Omental fat pad (tissue), 4 donors: ENCODE results near the gene SYNPO. TPM values are rescaled to one million over a fixed set of nuclear protein-coding genes. Genes with fewer than 3 reads are reported as not detected.

Experiments used
- ATAC-seq: fragments of 150-250 bp; one replicate; pipeline ENCODE4 v1.9.1; 2016; ENCODE audit warnings: mild to moderate bottlenecking, moderate library complexity; ENCODE audit not compliant: low FRiP score
- DNase-seq: peaks from one replicate; pipeline ENCODE4 v3.0.0-alpha.2; 2019; ENCODE audit warnings: low spot score
- total RNA-seq, 4 donors: library from RNA; depleted of rRNA; stranded (reverse); fragments of >200 nt; gene quantifications; one replicate each; pipeline ENCODE4 v1.1.0, GENCODE V29; 2016
- TF ChIP-seq, protein P1 (sequence below), 3 donors: fragments of 450-650 bp; IDR thresholded peaks; one replicate each; pipeline ENCODE4 v1.5.1; 2016 to 2017; ENCODE audit warnings: antibody characterized with exemption in 3 of 3, mild to moderate bottlenecking in 3 of 3, moderate library complexity in 2 of 3

The SYNPO gene
- total RNA-seq, 4 donors from 2014 or later = 12.2 to 43.6 (median 26.1) TPM

DNA sequence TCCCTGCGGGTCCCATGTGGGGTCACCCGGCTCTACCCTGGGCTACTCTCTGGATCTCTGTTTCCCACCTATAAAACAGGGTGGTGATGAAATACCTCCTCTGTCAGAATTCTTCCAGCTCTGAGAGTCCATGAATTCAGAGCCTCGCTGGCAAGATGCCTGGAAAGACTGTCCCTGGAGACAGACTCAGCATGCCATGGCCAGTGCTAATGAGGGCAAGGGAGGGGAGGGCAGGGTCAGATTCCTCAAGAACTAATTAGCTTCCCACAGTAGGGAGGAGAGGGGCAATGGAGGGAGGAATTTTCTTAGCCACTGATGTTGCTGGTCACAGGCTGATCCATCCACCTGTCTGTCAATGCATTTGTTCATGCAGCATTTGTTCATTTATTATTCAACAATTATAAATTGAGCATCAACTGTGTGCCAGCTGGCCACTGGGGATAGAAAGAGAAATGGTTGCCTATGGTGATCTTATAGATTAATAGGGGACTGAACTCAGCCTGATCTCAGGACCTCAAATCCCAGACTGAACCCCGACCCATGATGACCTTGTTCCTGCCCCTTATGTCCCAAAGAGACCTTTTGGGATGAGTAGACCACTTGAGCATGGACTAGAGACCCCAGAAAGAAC lies 4.7 kb downstream of the SYNPO start:
- TF ChIP-seq, protein P1, sequence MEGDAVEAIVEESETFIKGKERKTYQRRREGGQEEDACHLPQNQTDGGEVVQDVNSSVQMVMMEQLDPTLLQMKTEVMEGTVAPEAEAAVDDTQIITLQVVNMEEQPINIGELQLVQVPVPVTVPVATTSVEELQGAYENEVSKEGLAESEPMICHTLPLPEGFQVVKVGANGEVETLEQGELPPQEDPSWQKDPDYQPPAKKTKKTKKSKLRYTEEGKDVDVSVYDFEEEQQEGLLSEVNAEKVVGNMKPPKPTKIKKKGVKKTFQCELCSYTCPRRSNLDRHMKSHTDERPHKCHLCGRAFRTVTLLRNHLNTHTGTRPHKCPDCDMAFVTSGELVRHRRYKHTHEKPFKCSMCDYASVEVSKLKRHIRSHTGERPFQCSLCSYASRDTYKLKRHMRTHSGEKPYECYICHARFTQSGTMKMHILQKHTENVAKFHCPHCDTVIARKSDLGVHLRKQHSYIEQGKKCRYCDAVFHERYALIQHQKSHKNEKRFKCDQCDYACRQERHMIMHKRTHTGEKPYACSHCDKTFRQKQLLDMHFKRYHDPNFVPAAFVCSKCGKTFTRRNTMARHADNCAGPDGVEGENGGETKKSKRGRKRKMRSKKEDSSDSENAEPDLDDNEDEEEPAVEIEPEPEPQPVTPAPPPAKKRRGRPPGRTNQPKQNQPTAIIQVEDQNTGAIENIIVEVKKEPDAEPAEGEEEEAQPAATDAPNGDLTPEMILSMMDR (IDR thresholded peaks at IDR 0.05) = no peak
- ATAC-seq = no peak
- no peak for DNase-seq

DNA sequence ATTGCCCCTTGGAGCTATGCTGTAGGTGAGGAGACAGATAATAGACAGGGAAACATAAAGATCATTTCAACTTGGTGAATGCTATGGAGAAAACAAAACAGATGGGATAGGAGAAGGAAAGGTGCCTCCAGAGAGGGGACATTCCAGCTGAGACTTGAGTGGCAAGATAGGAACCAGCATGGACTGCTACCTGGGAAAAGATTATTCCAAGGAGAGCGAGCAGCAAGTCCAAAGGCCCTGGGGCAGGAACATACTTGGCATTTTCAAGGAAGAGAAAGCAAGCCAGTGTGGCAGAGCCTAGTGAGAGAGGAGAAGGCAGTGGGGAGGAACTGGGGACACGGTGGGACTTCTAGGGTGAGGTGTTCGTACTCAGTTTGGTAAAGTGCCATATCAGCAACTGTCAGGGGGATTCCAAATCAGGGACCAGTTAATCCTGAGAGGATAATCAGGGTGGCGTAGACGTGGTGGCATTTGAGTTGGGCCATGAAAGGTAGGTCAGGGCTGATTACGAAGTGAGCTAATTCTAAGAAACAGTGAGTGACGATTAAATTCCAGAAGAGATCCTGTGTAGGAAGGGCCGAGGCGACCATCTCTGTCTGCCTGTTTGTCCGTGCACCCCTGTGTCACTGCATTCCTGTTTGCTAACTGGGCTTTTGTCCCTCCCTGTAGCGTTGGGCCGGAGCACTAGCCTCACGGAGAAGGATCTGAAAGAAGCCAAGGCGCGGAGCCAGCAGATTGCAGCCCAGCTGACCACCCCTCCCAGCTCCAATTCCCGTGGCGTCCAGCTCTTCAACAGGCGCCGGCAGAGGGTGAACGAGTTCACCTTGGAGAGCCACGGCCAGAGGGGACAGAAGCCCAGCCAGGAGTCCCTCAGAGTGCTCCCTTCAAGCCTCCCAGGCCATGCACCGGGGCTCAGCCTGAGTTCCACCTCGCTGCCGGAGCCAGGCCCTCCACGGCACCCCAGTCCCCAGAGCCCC lies 7.1 kb downstream of the SYNPO start:
- TF ChIP-seq, protein P1 (IDR thresholded peaks at IDR 0.05) = no peak
- no peak for ATAC-seq
- DNase-seq = no peak

DNA sequence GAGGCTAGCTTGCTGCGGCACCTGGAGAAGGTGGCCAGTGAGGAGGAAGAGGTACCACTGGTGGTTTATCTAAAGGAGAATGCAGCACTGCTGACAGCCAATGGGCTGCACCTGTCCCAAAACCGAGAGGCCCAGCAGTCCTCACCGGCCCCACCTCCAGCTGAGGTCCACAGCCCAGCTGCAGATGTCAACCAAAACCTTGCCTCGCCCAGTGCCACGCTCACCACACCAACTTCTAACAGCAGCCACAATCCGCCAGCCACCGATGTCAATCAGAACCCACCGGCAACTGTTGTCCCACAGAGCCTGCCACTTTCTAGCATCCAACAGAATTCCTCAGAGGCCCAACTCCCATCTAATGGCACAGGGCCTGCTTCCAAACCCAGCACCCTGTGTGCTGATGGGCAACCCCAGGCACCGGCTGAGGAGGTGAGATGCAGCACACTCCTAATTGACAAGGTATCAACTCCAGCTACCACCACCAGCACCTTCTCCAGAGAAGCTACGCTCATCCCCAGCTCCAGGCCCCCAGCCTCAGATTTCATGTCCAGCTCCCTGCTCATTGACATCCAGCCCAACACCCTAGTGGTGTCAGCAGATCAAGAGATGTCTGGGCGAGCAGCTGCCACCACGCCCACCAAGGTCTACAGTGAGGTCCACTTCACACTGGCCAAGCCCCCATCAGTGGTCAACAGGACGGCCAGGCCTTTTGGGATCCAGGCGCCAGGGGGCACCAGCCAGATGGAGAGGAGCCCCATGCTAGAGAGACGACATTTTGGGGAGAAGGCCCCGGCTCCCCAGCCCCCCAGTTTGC lies 8.0 kb downstream of the SYNPO start:
- TF ChIP-seq, protein P1 (IDR thresholded peaks at IDR 0.05) = no peak
- DNase-seq (no peak), ATAC-seq (no peak)

DNA sequence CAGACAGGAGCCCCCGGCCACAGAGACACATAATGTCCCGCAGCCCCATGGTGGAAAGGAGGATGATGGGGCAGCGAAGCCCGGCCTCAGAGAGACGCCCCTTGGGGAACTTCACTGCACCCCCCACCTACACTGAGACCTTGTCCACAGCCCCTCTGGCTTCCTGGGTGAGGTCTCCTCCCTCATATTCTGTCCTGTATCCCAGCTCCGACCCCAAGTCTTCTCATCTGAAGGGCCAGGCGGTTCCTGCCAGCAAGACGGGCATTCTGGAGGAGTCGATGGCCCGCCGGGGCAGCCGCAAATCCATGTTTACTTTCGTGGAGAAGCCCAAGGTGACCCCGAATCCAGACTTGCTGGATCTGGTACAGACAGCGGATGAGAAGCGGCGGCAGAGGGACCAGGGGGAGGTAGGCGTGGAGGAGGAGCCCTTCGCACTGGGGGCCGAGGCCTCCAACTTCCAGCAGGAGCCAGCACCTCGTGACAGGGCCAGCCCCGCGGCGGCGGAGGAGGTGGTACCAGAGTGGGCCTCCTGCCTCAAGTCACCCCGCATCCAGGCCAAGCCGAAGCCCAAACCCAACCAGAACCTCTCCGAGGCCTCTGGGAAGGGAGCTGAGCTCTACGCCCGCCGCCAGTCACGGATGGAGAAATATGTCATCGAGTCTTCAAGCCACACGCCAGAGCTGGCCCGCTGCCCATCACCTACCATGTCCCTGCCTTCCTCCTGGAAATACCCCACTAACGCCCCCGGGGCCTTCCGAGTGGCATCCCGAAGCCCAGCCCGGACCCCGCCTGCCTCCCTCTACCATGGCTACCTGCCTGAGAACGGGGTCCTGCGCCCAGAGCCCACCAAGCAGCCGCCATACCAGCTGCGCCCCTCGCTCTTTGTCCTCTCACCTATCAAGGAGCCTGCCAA lies 8.9 kb downstream of the SYNPO start:
- TF ChIP-seq, protein P1 (IDR thresholded peaks at IDR 0.05) = no peak
- no peak for DNase-seq
- ATAC-seq = no peak

DNA sequence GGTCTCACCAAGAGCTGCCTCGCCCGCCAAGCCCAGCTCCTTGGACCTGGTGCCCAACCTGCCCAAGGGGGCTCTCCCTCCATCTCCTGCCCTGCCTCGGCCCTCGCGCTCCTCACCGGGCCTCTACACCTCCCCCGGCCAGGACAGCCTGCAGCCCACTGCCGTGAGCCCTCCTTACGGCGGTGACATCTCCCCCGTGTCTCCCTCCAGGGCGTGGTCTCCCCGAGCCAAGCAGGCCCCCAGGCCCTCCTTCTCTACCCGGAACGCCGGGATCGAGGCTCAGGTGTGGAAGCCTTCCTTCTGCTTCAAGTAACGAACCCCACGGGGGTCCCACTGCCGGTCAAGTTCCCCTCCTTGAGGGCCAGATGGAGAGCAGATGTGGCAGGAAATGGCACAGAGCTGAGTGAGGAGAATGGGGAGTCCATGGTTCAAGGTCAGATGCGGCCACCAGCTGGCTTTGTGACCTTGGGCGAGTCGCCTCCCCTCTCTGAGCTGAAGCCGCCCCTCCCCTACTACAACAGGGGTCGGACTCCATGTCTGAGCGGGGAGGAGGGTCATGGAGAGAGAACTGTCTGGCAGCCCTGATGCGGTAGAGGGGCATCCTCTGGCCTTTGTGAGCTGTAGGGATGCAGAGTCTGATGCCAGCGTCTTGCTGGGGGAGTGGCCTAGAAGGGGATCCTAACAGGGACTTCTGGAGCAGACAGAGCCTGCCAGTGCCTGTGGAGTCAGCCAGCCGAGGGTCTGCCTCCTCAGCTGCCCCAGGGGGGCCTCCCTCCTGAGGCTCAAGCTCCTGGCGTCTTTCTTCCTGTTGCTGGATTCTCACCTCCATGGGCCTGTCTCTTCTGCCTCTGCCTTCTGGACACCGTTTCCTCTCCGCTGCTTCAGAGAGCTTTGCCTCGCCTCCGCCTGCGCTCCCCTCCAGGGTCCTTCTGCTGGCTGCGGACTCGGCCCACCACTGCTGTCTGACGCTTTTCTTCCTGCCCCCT lies 9.9 kb downstream of the SYNPO start:
- DNase-seq = no peak
- ATAC-seq = no peak
- TF ChIP-seq, protein P1 (IDR thresholded peaks at IDR 0.05) = no peak
